NCI-H2171 (cell line): Measurements from ENCODE around the gene DMD.
"Not testable (repeated sequence)": the region's sequence is repeated elsewhere in the genome, so short reads cannot be mapped to it uniquely, and the experiment has no call there.

Experiments used
- DNase-seq: peaks from one replicate; lab custom pipeline; 2025; lab: John Stamatoyannopoulos, UW

DMD gene

DNA sequence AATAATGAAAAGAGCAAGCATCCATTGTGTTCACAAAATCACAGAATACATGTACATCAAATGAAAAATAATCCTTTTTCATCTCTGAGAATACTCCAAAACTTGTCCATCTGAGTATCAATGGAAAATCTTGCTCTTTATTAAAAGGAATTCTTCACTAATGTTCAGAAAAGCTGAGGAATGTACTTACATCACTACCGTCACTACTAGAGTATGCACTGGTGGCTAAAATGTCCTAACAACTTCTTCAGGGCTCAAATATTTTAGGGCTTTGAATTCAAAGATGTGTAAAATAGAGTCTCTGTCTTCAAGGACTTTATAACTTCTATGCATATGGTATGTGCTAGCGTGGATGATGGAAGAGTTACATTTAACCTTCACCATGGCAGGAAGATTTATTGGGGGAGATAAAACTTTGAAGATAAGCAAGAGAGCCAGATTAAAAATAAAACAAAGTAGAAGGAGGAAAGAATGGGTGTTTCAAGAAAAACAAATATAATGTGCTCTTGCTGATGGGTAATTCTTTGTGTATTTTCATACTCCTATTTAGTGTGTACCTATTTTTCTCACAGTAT, 55.1 kb downstream of the DMD start:
- no peak for DNase-seq

DNA sequence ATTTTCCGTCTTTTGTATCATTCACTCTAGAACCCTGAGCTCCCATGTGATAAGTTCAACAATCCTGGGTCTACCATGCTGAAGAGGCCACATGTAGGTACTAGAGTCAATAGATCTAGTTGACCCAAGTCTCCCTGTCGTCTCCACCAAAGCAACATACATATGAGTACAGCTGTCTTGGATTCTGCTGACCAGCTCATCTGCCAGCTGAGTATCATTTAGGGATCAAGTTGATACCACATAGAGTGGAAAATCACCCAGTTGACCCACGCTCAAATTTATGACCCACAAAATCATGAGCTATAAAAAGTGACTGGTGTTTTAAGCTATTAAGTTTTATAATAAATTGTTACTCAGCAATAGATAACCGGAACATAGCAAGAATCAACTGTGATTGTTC, 61.8 kb downstream of the DMD start:
- no peak for DNase-seq

DNA sequence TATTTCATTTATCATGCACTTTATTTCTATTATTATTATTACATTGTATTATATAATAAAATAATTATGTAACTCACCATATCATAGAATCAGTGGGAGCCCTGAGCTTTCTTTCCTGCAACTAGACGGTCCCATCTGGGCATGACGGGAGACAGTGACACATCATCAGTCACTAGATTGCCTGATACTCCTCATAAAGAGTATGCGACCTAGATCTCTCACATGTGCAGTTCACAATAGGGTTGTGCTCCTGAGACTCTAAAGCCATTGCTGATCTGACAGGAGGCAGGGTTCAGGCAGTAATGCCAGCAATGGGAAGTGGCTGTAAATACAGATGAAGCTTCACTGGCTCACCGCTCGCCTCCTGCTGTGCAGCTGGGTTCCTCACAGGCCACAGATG, 62.3 kb downstream of the DMD start:
- no peak for DNase-seq

DNA sequence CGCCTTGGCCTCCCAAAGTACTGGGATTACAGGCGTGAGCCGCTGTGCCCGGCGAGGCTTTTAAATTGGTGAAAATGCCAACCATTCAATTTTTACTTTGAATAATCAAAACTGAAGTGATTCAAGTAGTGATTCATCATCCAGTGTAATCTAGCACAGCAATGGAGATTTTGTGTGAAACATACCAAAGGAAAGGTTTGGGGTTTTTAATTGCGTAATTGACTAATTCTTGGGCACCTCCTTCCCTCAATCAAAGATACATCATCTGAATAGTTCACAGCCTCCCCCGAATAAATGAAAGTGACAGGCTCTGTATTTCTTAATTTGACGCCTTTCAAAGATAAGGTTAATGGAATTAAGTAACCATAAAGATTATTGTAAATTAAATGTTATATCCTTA, 69.0 kb downstream of the DMD start:
- DNase-seq: no peak

DNA sequence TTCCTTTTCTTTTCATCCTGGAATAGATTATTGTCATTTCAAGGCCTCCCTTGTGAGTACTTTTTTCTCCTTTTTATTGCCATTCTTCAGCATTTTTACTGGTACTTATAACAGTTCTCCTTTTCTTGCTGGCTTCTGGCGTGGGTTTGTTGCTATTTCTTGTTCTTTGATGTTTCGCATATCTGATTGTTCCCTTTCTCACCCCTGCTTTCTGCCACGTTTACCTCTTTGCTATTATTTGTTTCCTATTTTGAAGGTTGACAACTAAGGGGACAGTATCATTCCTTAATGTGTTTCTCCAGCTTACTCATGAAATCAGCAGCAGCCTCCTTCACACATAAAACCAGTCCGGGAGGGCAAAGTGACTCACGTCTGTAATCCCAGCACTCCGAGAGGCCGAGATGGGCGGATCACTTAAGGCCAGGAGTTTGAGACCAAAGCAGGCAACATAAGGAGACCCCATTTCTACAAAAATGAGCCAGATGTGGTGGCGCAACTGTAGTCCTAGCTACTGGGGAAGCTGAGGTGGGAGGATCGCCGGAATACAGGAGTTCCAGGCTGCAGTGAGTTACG, 72.6 kb downstream of the DMD start:
- no peak for DNase-seq

DNA sequence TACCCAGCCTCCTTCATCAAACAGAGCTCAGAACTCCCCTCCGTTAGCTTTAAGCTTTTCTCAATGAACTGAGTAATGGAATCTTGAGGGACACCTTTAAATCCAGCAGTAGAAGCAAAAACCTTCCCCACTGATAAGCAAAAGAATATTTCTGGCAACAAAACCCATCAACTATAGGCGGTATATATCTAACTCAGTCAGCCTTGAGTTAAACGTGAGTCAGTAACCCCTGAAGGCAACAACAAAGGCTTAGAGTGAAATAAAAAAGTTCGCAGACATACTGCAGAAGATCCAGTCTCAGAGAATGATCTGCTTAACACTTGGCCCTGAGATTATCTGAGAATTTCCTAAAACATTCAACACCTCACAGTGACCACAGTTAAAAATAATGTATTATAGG, 77.2 kb downstream of the DMD start:
- no peak for DNase-seq

DNA sequence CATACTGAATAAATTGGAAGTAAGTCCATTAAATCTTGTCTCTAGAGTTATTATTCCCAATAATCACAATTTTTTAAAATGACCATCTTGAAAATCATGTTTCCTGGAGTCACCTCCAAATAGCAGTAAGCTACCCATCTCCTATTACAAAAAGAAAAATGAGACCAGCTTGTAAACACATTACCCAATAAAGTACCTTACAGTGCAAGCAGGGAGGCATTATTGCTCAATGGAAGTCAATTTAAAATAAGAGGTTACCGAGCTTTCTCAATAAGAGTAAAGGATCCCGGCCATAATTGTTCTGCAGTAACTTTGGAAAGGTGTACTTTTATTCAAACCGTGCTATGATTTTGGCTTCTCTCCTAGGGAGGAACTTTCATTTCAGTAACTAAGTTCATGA, 78.0 kb downstream of the DMD start:
- no peak for DNase-seq

DNA sequence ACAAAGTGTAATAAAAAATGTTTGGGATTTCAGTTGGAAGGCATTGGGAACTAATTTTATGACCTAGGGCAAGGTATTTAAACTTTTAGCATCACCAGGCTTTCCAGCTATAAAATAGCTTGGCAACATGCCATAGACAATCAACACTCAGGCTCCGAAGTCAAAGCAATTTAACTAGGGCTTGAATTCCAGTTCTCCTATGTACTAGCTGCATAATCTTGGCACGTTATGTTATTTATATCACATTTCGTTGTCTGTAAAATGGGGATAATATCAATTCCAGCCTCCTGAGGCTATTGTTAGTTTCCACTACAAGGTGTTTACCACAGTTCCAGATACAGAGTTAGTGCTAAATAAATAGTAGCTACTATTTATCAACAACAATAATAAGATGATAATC, 78.8 kb downstream of the DMD start:
- DNase-seq: no peak

DNA sequence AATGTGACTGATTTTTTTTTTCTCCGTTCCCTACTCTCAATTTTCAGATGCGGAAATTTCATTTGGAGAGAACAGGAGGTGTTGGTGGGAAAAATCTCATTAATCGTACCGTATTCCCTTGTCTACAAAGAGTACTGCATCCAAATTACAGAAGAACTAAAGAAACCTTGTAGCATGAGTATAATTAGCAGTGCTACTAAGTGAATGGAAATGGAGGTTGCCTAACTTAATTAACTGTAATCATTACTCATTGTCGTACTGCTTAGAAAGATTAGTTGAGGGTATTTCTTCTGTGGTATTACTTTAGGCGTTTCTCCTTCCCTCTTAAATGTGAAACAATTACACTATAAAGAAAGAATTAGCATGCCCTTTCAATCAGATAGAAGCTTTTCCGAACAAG, 81.7 kb downstream of the DMD start:
- DNase-seq: no peak

DNA sequence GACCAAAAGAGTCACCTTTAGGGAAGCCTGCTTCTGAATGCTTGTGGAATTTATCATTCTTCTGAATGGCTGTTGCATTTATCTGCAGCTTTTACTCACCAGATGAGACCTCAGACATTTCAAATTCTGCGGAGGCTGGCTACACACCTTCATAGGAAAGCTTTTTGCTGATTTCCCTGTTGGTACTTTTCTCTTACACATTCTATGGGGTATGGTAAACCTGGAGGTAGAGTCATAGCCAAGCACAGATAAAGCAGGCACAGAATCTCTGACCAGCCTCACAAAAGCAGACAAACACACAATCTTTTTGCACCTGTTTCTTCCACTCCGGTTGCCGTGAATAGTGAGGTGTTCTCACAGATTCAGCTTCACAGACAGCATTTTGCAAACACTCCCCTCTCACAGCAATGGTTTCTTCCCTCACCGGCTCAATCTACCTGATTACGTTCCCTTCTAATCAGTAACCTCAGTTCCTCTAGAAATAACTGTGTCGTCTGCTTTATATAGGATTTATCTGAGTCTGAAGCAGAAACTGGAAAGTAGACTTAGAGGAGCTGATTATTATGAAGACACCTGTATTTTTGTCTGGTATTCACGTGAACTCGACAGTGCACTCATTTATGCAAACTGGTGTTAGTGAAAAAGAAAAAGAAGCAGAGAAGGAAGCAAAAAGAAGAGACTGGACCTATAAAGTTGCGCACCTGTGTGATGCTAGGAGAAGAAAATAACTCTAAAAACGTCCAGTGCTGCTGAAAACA, 83.1 kb downstream of the DMD start:
- no peak for DNase-seq

DNA sequence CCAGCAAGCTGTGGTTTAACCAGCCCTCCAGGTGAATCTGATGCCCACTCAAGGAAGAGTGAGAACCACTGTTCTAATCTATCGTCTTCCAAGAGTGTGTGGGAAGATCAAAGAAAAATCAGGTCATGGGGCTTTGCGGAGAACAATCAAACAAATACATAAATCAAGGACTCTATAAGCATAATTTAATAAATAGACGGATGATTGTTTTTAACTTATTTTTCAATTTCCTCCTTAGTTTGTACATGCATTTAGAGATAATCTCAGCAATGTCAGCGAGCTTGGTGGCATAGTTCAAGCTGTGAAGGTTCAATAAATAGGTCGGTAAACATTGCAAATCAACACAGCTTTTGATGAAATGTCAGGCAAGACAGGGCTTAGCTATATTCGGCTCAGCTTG, 84.9 kb downstream of the DMD start:
- no peak for DNase-seq

DNA sequence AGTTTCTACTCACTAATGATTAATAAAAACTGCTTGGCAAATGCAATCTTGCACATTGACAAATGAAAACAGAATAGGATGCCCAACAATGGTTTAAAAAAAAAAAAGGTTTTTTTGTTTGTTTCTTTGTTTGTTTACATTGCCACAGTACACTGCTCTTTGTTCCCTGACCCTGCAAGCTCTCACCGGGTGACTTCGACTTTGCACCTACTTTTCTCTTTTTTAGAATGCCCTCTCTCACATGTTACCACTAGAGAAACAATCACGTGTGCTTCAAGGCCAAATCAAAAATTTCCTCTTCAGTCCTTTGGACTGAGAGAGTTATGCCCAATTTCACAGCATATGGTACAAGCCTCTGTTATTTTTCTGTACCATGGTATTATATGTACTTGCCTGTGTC, 101.5 kb downstream of the DMD start:
- DNase-seq: no peak

DNA sequence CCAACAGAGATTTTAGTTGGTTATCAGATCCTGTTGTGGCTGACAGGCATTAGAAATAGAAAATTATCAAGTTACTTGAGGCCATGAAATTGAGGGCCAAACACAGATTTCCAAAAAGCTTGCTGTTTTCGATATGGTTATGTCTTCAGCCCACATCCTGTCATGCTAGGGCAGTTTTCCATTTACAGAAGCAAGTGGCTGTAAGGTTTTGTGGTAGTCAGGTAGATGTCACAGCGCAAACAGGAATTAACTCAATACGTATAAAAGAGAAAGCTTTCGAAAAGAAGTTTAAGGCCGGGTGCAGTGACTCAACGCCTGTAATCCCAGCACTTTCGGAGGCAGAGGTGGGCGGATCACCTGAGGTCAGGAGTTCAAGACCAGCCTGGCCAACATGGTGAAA, 104.6 kb downstream of the DMD start:
- no peak for DNase-seq

DNA sequence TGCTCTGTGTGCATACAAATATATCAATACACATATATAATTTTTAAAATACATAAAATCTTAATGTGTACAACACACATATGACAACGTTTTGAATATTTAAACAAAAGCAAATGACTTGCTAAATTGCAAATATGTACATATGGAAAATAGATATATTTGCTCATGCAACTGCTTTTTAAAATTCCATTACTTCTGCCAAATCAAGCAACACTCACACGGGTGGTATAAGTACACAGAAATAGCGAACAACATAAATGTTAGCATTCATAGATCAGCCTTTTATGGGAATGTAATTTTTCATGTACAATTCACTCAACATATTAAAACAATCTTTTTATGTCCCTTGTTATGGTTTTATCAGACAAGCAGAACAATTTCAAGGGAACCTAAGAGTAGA, 116.3 kb downstream of the DMD start:
- DNase-seq: no peak

DNA sequence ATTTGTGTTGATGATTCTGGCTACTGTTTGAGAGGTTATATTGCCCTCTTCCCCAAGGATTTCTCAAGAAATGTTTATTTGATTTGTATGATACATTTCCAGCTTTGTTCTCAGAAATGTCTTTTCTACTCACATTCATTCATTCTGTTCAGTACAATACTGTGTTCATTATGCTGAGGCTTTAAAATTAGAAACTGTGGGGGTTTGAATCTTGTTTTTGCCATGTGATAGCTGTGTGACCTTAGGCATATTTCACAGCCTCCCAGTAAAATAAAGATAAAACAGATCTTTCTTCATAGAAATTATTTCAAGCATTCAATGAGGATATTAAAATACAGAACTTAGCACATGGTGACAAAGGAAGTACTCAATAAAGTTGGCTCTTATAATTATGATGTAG, 123.9 kb downstream of the DMD start:
- DNase-seq: no peak

DNA sequence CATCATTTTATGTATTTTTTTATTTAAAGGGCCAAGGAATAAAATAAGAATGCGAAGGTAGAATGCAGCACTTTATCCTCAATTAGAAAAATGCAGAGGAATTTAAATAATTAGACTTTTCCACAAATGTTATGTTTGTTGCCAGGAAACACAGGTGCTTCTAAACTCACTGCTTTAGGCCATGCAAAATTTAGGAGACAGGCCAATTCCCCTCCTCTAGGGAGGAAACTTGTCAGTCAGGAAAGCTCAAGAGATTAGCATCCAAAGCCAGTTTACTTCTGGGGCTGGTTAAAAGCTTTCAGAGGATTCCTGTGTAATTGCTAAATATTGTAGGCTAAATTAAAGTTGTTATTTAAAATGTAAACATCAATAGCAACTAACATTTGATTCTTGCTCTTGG, 124.5 kb downstream of the DMD start:
- no peak for DNase-seq

DNA sequence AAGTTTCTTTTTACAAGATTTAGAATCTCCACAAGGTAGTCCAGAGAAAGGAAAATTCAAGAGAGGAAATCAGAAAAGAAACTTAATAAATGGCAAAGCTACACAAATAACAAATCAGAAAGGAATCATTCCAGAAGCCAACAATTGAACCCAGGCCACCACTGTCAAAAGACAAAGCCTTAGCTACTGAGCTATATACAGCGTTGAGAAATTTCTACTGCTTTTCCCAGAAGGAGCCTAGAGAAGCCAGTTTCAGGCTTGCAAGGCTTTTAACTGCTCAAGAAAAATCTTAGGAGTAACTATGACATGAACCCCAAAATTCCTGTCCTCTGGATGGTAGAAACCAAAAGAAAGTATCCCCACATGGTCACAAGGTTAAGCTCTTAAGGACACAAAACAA, 129.0 kb downstream of the DMD start:
- no peak for DNase-seq

DNA sequence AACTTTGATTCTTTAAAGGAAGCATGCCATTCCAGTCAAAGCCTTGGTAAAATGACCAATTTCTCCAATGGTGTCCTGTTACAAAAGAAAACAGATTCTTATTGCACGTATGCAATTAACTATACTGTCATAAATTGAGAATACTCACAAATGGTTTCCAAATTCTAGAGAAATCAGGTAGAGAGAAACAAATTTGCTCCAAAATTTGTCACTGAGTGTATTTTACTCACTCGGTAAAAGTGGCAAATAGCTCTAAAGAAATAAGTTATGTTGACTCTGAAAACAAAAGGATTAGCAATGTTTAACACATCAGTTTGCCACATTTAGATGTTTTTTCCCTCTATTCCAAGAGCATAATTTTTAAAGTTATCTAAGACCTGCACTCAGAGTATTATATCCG, 133.1 kb downstream of the DMD start:
- no peak for DNase-seq

DNA sequence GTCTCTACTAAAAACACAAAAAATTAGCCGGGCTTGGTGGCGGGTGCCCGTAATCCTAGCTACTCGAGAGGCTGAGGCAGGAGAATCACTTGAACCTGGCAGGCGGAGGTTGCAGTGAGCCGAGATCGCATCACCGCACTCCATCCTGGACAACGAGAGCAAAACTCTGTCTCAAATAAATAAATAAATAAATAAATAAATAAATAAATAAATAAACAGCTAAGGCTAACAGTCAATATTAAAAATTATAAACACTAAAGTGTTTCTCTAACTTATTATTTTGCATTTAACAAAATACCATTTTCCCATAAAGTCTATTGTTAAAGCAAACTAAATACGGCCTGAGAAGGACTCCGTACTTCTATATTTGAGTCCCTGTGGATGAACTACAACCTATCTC, 137.7 kb downstream of the DMD start:
- not testable (repeated sequence) for DNase-seq

DNA sequence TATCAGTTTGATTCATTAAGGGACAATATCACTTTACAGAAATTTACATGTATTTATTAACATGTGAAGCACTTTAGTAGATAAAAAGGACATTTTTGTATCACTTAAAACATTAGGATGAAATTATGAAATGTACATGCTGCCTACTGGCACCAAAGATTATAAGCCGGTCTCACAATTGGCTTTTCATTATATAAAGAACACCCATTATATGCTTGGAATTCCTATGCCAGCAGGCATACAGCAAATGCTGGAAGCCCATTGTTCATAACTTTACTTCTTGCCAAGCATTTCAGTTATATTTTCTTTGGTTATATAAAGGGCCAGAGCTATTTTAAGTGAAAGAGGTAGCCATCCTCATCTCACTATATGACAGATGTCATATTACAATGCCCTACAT, 145.9 kb downstream of the DMD start:
- DNase-seq: no peak

DNA sequence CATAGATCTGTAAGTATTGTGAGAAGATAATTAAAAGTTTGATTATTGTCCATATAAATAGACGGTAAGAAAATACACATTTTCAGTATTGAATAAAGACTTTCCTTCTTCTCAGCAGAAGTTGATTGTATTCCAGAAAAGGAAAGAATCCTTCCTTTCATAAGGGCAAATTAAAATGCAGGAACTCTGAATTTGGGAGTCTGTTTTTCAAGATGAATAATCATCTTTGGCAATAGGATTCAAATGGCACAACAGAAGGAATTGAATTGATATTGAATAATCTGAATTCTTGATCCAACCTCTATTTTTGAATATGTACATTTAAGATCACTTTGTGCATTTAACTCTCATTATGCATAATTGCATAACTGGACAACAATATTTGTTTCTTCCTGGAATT, 149.3 kb downstream of the DMD start:
- no peak for DNase-seq

DNA sequence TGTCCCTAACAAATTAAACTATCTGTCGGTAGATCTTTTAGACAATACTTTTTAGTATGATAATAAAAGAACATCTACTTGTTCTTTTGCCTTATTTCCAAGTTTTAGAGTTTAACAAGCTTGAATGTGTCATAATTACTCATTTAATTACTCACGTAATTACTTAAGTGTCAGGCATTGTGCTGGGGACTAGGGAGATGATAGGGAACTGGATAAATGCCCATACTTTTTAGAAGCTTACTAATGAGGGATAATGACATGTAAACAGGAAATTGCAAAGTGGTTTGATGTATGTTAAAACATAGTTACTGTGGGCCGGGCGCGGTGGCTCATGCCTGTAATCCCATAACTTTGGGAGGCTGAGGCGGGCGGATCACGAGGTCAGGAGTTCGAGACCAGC, 158.3 kb downstream of the DMD start:
- DNase-seq: no peak

DNA sequence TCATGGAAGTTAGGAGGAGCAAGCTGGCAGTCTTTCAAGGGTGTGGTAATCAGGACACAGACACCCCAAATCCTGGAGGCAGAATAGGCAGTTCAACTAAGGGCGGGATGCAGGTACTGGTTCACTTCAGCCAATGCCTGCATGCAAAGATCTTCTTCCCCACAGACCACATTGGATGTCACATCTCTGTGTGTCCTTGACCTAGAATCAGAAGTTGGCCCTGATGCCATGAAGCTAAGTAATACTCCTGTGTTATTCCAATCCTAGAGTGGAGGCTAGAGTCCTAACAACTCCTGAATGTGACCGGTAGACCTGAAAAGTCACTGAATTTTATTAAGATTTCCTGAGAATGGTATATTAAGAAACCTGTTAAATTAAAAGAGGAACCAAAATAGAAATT, 165.5 kb downstream of the DMD start:
- DNase-seq: no peak

DNA sequence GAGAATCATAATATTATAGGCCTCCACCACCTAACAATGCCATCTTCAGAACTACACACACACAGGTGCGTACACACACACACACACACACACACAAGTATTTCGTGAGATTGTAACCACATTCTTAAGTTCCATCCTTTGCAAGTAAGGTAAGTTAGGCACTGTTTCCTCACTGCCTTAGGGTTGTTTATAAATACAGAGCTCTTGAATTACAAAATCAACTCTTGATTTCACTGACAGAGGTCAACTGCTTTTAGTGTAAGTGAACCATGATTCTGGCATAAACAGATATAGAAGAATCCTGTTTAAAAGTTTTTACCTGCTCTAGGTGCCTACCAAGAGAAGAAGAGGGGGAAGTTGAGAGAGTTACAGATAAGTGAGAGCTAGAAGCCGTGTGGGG, 166.1 kb downstream of the DMD start:
- DNase-seq: no peak
